IMR-90 (cell line): ENCODE data around the gene INMT. TPM values are rescaled to one million over a fixed set of nuclear protein-coding genes. Genes with fewer than 3 reads are reported as not detected.

Source experiments
- ATAC-seq: fragments of 200-7000 bp; cut with Tn5 transposase; 2 replicates; pipeline ENCODE4 v1.9.1; 2020; ENCODE audit warnings: low read depth, mild to moderate bottlenecking, moderate library complexity
- BruUV-seq: library from RNA; stranded (reverse); fragments of 400-500 nt; replicated peaks from 2 replicates; lab custom pipeline; 2021; lab: Mats Ljungman, UMichigan
- CTCF ChIA-PET: fragments of 300-600 bp; formaldehyde crosslinking; extraction: SDS; loops from one replicate; lab custom pipeline; 2021; ENCODE audit warnings: antibody characterized with exemption; lab: Yijun Ruan, JAX
- POLR2A ChIA-PET: fragments of 300-600 bp; sonication (Branson Sonifier 250); formaldehyde crosslinking; loops from one replicate; lab custom pipeline; 2022; ENCODE audit warnings: antibody characterized with exemption; ENCODE audit not compliant: unreplicated experiment; lab: Charles Lee
- DNase-seq: peaks from one replicate; pipeline ENCODE4 v3.0.0; 2013
- H2AFZ ChIP-seq: replicated peaks from 2 replicates; pipeline ENCODE3; 2013; ENCODE audit warnings: low read length, mild to moderate bottlenecking; ENCODE audit not compliant: poor library complexity
- H2AK5ac ChIP-seq: 2 replicates; pipeline ENCODE4 v1.6.1; 2013; ENCODE audit warnings: low read depth, low read length, inconsistent platforms
- H2AK9ac ChIP-seq: replicated peaks from 2 replicates; pipeline ENCODE3; 2013; ENCODE audit warnings: mild to moderate bottlenecking, low read depth, low read length, moderate library complexity; ENCODE audit not compliant: poor library complexity
- H2BK120ac ChIP-seq: 2 replicates; pipeline ENCODE4 v1.6.1; 2013; ENCODE audit warnings: low read depth, low read length, inconsistent platforms
- H2BK15ac ChIP-seq: 3 replicates; pipeline ENCODE4 v1.6.1; 2013; ENCODE audit warnings: low read depth, low read length, inconsistent platforms
- H2BK20ac ChIP-seq: 2 replicates; pipeline ENCODE4 v1.6.1; 2013; ENCODE audit warnings: low read depth, mild to moderate bottlenecking, inconsistent platforms, low read length, moderate library complexity
- H2BK5ac ChIP-seq: 2 replicates; pipeline ENCODE4 v1.6.1; 2013; ENCODE audit warnings: mild to moderate bottlenecking, low read depth, low read length, inconsistent platforms; ENCODE audit not compliant: poor library complexity, severe bottlenecking
- H3K14ac ChIP-seq: replicated peaks from 2 replicates; pipeline ENCODE4 v1.6.1; 2013; ENCODE audit warnings: low read depth, low read length, inconsistent platforms
- H3K18ac ChIP-seq: 2 replicates; pipeline ENCODE4 v1.6.1; 2013; ENCODE audit warnings: low read depth, low read length, control low read depth
- H3K23ac ChIP-seq: 2 replicates; pipeline ENCODE4 v1.6.1; 2013; ENCODE audit warnings: low read depth, low read length, inconsistent platforms
- H3K27ac ChIP-seq: 2 replicates; pipeline ENCODE4 v1.5.1; 2013; ENCODE audit warnings: mild to moderate bottlenecking, control low read depth, low read length; ENCODE audit not compliant: insufficient read depth
- H3K27me3 ChIP-seq: 2 replicates; pipeline ENCODE4 v1.6.1; 2013; ENCODE audit warnings: low read length; ENCODE audit not compliant: control insufficient read depth, insufficient read depth
- H3K36me3 ChIP-seq: 2 replicates; pipeline ENCODE4 v1.6.1; 2013; ENCODE audit warnings: low read length, mixed read lengths; ENCODE audit not compliant: control insufficient read depth, insufficient read depth
- H3K4ac ChIP-seq: 2 replicates; pipeline ENCODE4 v1.6.1; 2013; ENCODE audit warnings: low read depth, low read length, inconsistent platforms
- H3K4me1 ChIP-seq: 2 replicates; pipeline ENCODE4 v1.6.1; 2013; ENCODE audit warnings: low read length, mixed read lengths; ENCODE audit not compliant: control insufficient read depth, insufficient read depth
- H3K4me2 ChIP-seq: 2 replicates; pipeline ENCODE4 v1.6.1; 2013; ENCODE audit warnings: low read depth, mild to moderate bottlenecking, control low read depth, low read length, moderate library complexity
- H3K4me3 ChIP-seq: 2 replicates; pipeline ENCODE4 v1.5.1; 2013; ENCODE audit warnings: low read depth, mild to moderate bottlenecking, control low read depth, low read length, moderate library complexity; ENCODE audit not compliant: insufficient read depth
- H3K56ac ChIP-seq: 2 replicates; pipeline ENCODE4 v1.6.1; 2013; ENCODE audit warnings: low read length, inconsistent platforms; ENCODE audit not compliant: insufficient read depth; ENCODE audit errors: extremely low read depth
- H3K79me1 ChIP-seq, 2 experiments: 2 replicates each; pipeline ENCODE4 v1.6.1; 2013; ENCODE audit warnings: low read length in 2 of 2, inconsistent platforms in 1 of 2, low read depth in 1 of 2
- H3K9ac ChIP-seq: 2 replicates; pipeline ENCODE4 v1.6.1; 2013; ENCODE audit warnings: low read depth, low read length, control low read depth
- H3K9me1 ChIP-seq: 2 replicates; pipeline ENCODE4 v1.6.1; 2013; ENCODE audit warnings: low read length, inconsistent platforms; ENCODE audit not compliant: insufficient read depth
- H3K9me3 ChIP-seq: 2 replicates; pipeline ENCODE4 v1.6.1; 2013; ENCODE audit warnings: low read length; ENCODE audit not compliant: control insufficient read depth, insufficient read depth
- H4K20me1 ChIP-seq: 2 replicates; pipeline ENCODE4 v1.6.1; 2013; ENCODE audit warnings: low read length, inconsistent platforms; ENCODE audit not compliant: insufficient read depth
- H4K5ac ChIP-seq: 2 replicates; pipeline ENCODE4 v1.6.1; 2013; ENCODE audit warnings: mild to moderate bottlenecking, low read depth, low read length, control low read depth
- H4K8ac ChIP-seq, 2 experiments: 2 replicates each; pipeline ENCODE4 v1.6.1; 2013; ENCODE audit warnings: low read depth in 2 of 2, low read length in 2 of 2, control low read depth in 1 of 2, inconsistent platforms in 1 of 2
- H4K91ac ChIP-seq: 2 replicates; pipeline ENCODE4 v1.6.1; 2013; ENCODE audit warnings: low read depth, low read length, inconsistent platforms; ENCODE audit not compliant: insufficient read depth
- BHLHE40 ChIP-seq: fragments of 150-350 bp; IDR thresholded peaks from 2 replicates; pipeline ENCODE4 v1.6.1; 2016; ENCODE audit warnings: mild to moderate bottlenecking, low read depth, low read length
- CEBPB ChIP-seq: IDR thresholded peaks from 2 replicates; pipeline ENCODE4 v1.6.1; 2012; ENCODE audit warnings: low read depth, low read length, improper control_type of control experiment
- CTCF ChIP-seq: conservative IDR thresholded peaks from 2 replicates; pipeline ENCODE4 v1.5.1; 2012; ENCODE audit warnings: mild to moderate bottlenecking, low read depth, low read length, improper control_type of control experiment
- ELK1 ChIP-seq: fragments of 150-350 bp; IDR thresholded peaks from 2 replicates; pipeline ENCODE4 v1.6.1; 2016; ENCODE audit warnings: low read depth, mild to moderate bottlenecking, low read length, moderate library complexity, borderline replicate concordance
- FOS ChIP-seq: fragments of 150-350 bp; IDR thresholded peaks from 2 replicates; pipeline ENCODE4 v1.6.1; 2016; ENCODE audit warnings: low read depth, low read length
- MAFK ChIP-seq: IDR thresholded peaks from 2 replicates; pipeline ENCODE4 v1.6.1; 2012; ENCODE audit warnings: low read depth, low read length, improper control_type of control experiment
- MAZ ChIP-seq: IDR thresholded peaks from 2 replicates; pipeline ENCODE4 v1.6.1; 2012; ENCODE audit warnings: low read depth, mild to moderate bottlenecking, low read length, improper control_type of control experiment, moderate library complexity, borderline replicate concordance
- MXI1 ChIP-seq: IDR thresholded peaks from 2 replicates; pipeline ENCODE4 v1.6.1; 2012; ENCODE audit warnings: low read depth, mild to moderate bottlenecking, low read length, moderate library complexity, borderline replicate concordance
- NFE2L2 ChIP-seq: fragments of 150-350 bp; IDR thresholded peaks from 2 replicates; pipeline ENCODE4 v1.6.1; 2016; ENCODE audit warnings: low read depth, mild to moderate bottlenecking, low read length
- POLR2A ChIP-seq: IDR thresholded peaks from 2 replicates; pipeline ENCODE4 v1.6.1; 2012; ENCODE audit warnings: mild to moderate bottlenecking, low read depth, low read length
- RCOR1 ChIP-seq: IDR thresholded peaks from 2 replicates; pipeline ENCODE4 v1.6.1; 2012; ENCODE audit warnings: mild to moderate bottlenecking, low read length, improper control_type of control experiment; ENCODE audit not compliant: insufficient replicate concordance
- RFX5 ChIP-seq: IDR thresholded peaks from 2 replicates; pipeline ENCODE4 v1.8.0; 2012; ENCODE audit warnings: low read depth, mild to moderate bottlenecking, low read length, moderate library complexity
- SMC3 ChIP-seq: fragments of 150-350 bp; IDR thresholded peaks from 2 replicates; pipeline ENCODE4 v1.6.1; 2016; ENCODE audit warnings: low read depth, mild to moderate bottlenecking, antibody characterized with exemption, low read length, moderate library complexity
- WGBS, 2 experiments: methylation state at CpG; one replicate each; pipeline versions ENCODE4 v1.1.5 to v1.1.7; 2013; ENCODE audit warnings: missing lambda C conversion rate in 2 of 2; ENCODE audit not compliant: insufficient read length in 1 of 2; ENCODE audit errors: extremely low coverage in 2 of 2; 5-methylcytosine and 5-hydroxymethylcytosine counted together
- dilution Hi-C: fragments of 300-500 bp; cut with HindIII; formaldehyde crosslinking; loops from one replicate; pipeline ENCODE4 v1.14.3; 2018; ENCODE audit warnings: low sequenced_read_pairs; ENCODE audit not compliant: unreplicated experiment
- in situ Hi-C: fragments of 300-500 bp; cut with MboI; formaldehyde crosslinking; loops from 3 replicates; pipeline ENCODE4 v1.14.3; 2019; ENCODE audit warnings: low sequenced_read_pairs, inconsistent platforms, mixed read lengths
- intact Hi-C: fragments of 100-400 bp; cut with micrococcal nuclease; formaldehyde crosslinking; loops from 2 replicates; pipeline ENCODE4 v1.10.0; 2022
- polyA plus RNA-seq, 3 experiments: library from polyadenylated mRNA; depleted of rRNA; stranded (reverse); fragments of >200 nt; gene quantifications; 2 replicates each; pipeline ENCODE4 v1.2.3, GENCODE V29; 2012; ENCODE audit warnings: low replicate concordance in 1 of 3
- total RNA-seq: library from RNA; depleted of rRNA; stranded (reverse); fragments of >200 nt; gene quantifications from 2 replicates; pipeline ENCODE4 v1.2.3, GENCODE V29; 2012

The INMT gene
- total and polyA plus RNA-seq, 2 of the 4 experiments (the other 2 are of a cell fraction): 0.39 to 2.2 TPM

GRCh38 chr7:30750683-30751650, 968 bp upstream of the INMT start:
- Histone ChIP-seq H3K9me3 (no peaks in the 10 kb centered on the region; the same call in 1 of the 2 replicates), H2AK5ac (peak overlapping the region; percentile 90), H3K27ac (peak overlapping the region; percentile 93), H4K91ac (peak overlapping the region; percentile 96), H2AK9ac (peak overlapping the region; percentile 88), H3K14ac (peak overlapping the region; percentile 89), H3K4me3 (no peak overlapping the region), H4K20me1 (0 out of 2 replicates have a peak, but pooled peaks cover 6% of the 10 kb centered on the region), H2BK120ac (peak overlapping the region; percentile 89), H4K5ac (peak overlapping the region; percentile 80), H3K79me1 (peaks cover 0 to 9% of the 10 kb centered on the region in 2 experiments; a peak in 1 of 4 replicates), H3K56ac (peak overlapping the region; percentile 74), H3K4ac (peak overlapping the region; percentile 96), H2BK20ac (peak overlapping the region; percentile 95), H3K9me1 (peaks cover 22% of the 10 kb centered on the region), H3K18ac (peak overlapping the region; percentile 90), H3K23ac (peak overlapping the region; percentile 83), H3K9ac (peak overlapping the region; percentile 32; the same call in 1 of the 2 replicates), H2AFZ (peak overlapping the region; percentile 90), H4K8ac (peak overlapping the region; percentile 71 to 91), H2BK5ac (peak overlapping the region; percentile 84), H3K4me2 (peak overlapping the region; percentile 11), H3K36me3 (no peaks in the 10 kb centered on the region), H3K4me1 (peaks cover 29% of the 10 kb centered on the region), H2BK15ac (peak overlapping the region; percentile 90; the same call in 2 of the 3 replicates), H3K27me3 (no peaks in the 10 kb centered on the region)
- CTCF ChIA-PET: interaction anchor here (1.0 to 1.7 kb wide), 6 partner anchors 11 to 372 kb away, joined by 3 to 5 read pairs (median 4); no protein-coding TSS in a partner anchor
- intact Hi-C loops (loop anchor here (1.0 to 2.0 kb wide), 2 partner anchors 20 to 48 kb away; partner anchors contain the start of gene MINDY4), dilution Hi-C loops (no loop called here), in situ Hi-C loops (no loop called here)
- no TSS peak for BruUV-seq
- WGBS, 2 experiments: 28% methylated on average over 4 of the region's 16 CpGs; no CpG with 5 or more reads in 1 of the 2 experiments
- TF ChIP-seq RFX5: no peak
- no peak for TF ChIP-seq MXI1
- TF ChIP-seq CEBPB: peak; percentile 31; the same call in 1 of the 2 replicates
- no peak for TF ChIP-seq CTCF
- TF ChIP-seq MAZ: peak; percentile 67; the same call in 1 of the 2 replicates
- no peak for TF ChIP-seq RCOR1
- TF ChIP-seq ELK1: no peak
- no peak for TF ChIP-seq MAFK
- TF ChIP-seq SMC3: no peak
- TF ChIP-seq FOS: peak; percentile 9; the same call in 1 of the 2 replicates
- TF ChIP-seq POLR2A: no peak
- TF ChIP-seq BHLHE40: peak; percentile 36; the same call in 1 of the 2 replicates
- no peak for TF ChIP-seq NFE2L2
- POLR2A ChIA-PET: interaction anchor here (1.0 to 1.3 kb wide), 2 partner anchors 46 to 49 kb away, joined by 3 read pairs; no protein-coding TSS in a partner anchor
- peak; percentile 92 for DNase-seq
- ATAC-seq: peak; percentile 90
